AG09309 (cell line): Measurements from ENCODE around the gene INPP5A.

ENCODE experiments used
- DNase-seq: peaks from one replicate; pipeline ENCODE4 v3.0.0-alpha.2; 2010; ENCODE audit warnings: low read depth
- H3K4me3 ChIP-seq: 2 replicates; pipeline ENCODE4 v1.5.1; 2011; ENCODE audit warnings: mild to moderate bottlenecking, low read depth, low read length, moderate library complexity; ENCODE audit not compliant: control insufficient read depth
- TF ChIP-seq, protein P1 (sequence below): IDR thresholded peaks from 2 replicates; pipeline ENCODE4 v1.5.1; 2011; ENCODE audit warnings: mild to moderate bottlenecking, low read depth, low read length, inconsistent platforms; ENCODE audit not compliant: insufficient read depth, control insufficient read depth; ENCODE audit errors: missing control alignments

The INPP5A gene

DNA sequence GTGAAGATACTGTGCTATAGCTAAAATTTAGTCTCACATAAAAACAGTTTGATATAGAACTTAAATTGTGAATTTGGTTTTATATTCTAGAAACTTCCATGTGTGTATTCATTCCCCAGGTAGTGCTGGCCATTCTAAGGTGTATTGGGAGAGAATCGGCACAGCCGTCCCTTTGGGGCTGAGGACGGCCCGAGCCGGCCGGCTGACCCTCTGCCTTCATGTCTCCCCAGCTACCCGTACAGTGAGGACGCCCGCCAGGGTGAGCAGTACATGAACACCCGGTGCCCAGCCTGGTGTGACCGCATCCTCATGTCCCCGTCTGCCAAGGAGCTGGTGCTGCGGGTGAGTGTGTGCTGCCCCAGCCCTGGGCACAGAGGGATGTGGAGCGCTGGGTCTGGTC is 239.9 kb downstream of the INPP5A start:
- TF ChIP-seq, protein P1, sequence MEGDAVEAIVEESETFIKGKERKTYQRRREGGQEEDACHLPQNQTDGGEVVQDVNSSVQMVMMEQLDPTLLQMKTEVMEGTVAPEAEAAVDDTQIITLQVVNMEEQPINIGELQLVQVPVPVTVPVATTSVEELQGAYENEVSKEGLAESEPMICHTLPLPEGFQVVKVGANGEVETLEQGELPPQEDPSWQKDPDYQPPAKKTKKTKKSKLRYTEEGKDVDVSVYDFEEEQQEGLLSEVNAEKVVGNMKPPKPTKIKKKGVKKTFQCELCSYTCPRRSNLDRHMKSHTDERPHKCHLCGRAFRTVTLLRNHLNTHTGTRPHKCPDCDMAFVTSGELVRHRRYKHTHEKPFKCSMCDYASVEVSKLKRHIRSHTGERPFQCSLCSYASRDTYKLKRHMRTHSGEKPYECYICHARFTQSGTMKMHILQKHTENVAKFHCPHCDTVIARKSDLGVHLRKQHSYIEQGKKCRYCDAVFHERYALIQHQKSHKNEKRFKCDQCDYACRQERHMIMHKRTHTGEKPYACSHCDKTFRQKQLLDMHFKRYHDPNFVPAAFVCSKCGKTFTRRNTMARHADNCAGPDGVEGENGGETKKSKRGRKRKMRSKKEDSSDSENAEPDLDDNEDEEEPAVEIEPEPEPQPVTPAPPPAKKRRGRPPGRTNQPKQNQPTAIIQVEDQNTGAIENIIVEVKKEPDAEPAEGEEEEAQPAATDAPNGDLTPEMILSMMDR, result no peak
- no peak overlapping the region for H3K4me3 ChIP-seq
- DNase-seq, result no peak

- TF ChIP-seq, protein P1, result no peak
- H3K4me3 ChIP-seq, result no peak overlapping the region
- DNase-seq, result no peak
Observed at GRCh38 chr10:132779549-132780294, 242.1 kb downstream of the INPP5A start.

DNA sequence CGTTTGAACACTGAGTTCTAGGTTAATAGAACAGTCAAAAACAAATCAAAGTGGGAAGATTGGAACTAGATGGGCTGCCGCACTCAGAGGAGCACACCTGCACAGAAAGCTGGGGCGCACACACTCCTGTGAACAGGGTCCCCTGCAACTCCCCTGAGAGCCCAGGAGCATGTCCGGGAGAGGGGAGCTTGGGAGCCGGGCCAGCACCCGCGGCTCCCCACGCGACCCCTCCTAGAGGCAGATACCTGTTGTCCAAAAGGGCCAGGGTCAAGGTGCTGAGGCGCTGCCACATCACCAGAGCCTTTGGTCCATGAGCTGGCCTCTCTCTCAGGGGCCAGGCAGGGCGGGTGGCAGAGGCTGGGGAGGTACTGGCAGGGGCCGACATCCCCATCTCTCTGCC is 242.8 kb downstream of the INPP5A start:
- TF ChIP-seq, protein P1, result no peak
- H3K4me3 ChIP-seq, result no peak overlapping the region
- DNase-seq, result no peak

GRCh38 chr10:132781556-132781955 is 244.0 kb downstream of the INPP5A start:
- TF ChIP-seq, protein P1, result no peak
- no peak overlapping the region for H3K4me3 ChIP-seq
- DNase-seq, result no peak

- H3K4me3 ChIP-seq, result no peak overlapping the region
- no peak for DNase-seq
- TF ChIP-seq, protein P1, result no peak
Observed at GRCh38 chr10:132783165-132783939, 245.8 kb downstream of the INPP5A start.

- no peak overlapping the region for H3K4me3 ChIP-seq
- TF ChIP-seq, protein P1, result no peak
- DNase-seq, result no peak
Observed at GRCh38 chr10:132783940-132784865, 246.6 kb downstream of the INPP5A start.
